A549 (cell line): ENCODE data around the gene MAP4K2. TPM values are rescaled to one million over a fixed set of nuclear protein-coding genes. Genes with fewer than 3 reads are reported as not detected.

Source experiments
- ATAC-seq, 2 experiments: fragments of 200-7000 bp in 1 of 2; fragments of >200 bp in 1 of 2; cut with Nextera tagmentation in 1 of 2; cut with Tn5 transposase in 1 of 2; 3 replicates each; pipeline versions ENCODE4 v1.8.0 to v1.9.1; 2018 to 2020; ENCODE audit warnings: mild to moderate bottlenecking in 1 of 2, moderate library complexity in 1 of 2
- CTCF ChIA-PET: fragments of 300-600 bp; sonication (Branson Sonifier 250); formaldehyde crosslinking; extraction: SDS; loops from one replicate; lab custom pipeline; 2021; ENCODE audit warnings: antibody characterized with exemption, inconsistent platforms; lab: Yijun Ruan, JAX
- POLR2A ChIA-PET: fragments of 350-600 bp; formaldehyde crosslinking; extraction: SDS; loops from one replicate; lab custom pipeline; 2021; ENCODE audit warnings: antibody characterized with exemption, inconsistent platforms; lab: Yijun Ruan, JAX
- DNase-seq, 2 experiments: peaks; one replicate each; pipeline versions ENCODE4 v3.0.0 to v3.0.0-alpha.2; 2011 to 2016; ENCODE audit warnings: low read depth in 1 of 2, low spot score in 1 of 2
- FAIRE-seq: peaks from 2 replicates; lab custom pipeline; 2011; peaks lifted over from hg19 to GRCh38; lab: Jason Lieb, UNC
- H3K27ac ChIP-seq, 2 experiments: fragments of >200 bp; sonication (Bioruptor Twin); formaldehyde crosslinking; 3 replicates each; pipeline ENCODE4 v1.5.1; 2016 to 2017
- H3K4me1 ChIP-seq: fragments of >200 bp; sonication (Bioruptor Twin); formaldehyde crosslinking; 3 replicates; pipeline ENCODE4 v1.6.1; 2016
- H3K4me2 ChIP-seq: fragments of >200 bp; sonication (Bioruptor Twin); formaldehyde crosslinking; 3 replicates; pipeline ENCODE4 v1.6.1; 2016
- H3K4me3 ChIP-seq: fragments of >200 bp; sonication (Bioruptor Twin); formaldehyde crosslinking; 3 replicates; pipeline ENCODE4 v1.5.1; 2016
- H3K9me3 ChIP-seq: fragments of >200 bp; sonication (Bioruptor Twin); formaldehyde crosslinking; 3 replicates; pipeline ENCODE4 v1.6.1; 2016
- ATOH8 ChIP-seq: fragments of 250-450 bp; sonication (Bioruptor Pico); IDR thresholded peaks from 2 replicates; pipeline ENCODE4 v1.5.0; 2020; ENCODE audit warnings: low read depth, mild to moderate bottlenecking, moderate library complexity
- BHLHE40 ChIP-seq: IDR thresholded peaks from 2 replicates; pipeline ENCODE4 v1.6.1; 2012; ENCODE audit warnings: low read depth, low read length, inconsistent platforms
- CEBPB ChIP-seq, 2 experiments: fragments of >200 bp in 1 of 2; sonication (Bioruptor Twin) in 1 of 2; formaldehyde crosslinking in 1 of 2; IDR thresholded peaks; 2 replicates each; pipeline ENCODE4 v1.6.1; 2012 to 2016
- CHD4 ChIP-seq: fragments of 200-600 bp; sonication (generic); IDR thresholded peaks from 2 replicates; pipeline ENCODE4 v1.6.1; 2016; ENCODE audit warnings: antibody characterized with exemption, mild to moderate bottlenecking, borderline replicate concordance
- CTCF ChIP-seq: fragments of >200 bp; sonication (Bioruptor Twin); formaldehyde crosslinking; IDR thresholded peaks from 3 replicates; pipeline ENCODE4 v1.5.1; 2016
- E2F6 ChIP-seq: IDR thresholded peaks from 2 replicates; pipeline ENCODE4 v1.6.1; 2012; ENCODE audit warnings: low read depth, borderline replicate concordance
- EHF ChIP-seq: fragments of 250-450 bp; sonication (Bioruptor Pico); IDR thresholded peaks from 2 replicates; pipeline ENCODE4 v1.5.0; 2020; ENCODE audit warnings: mild to moderate bottlenecking
- ESRRA ChIP-seq: fragments of 150-350 bp; IDR thresholded peaks from 2 replicates; pipeline ENCODE4 v1.6.1; 2014; ENCODE audit warnings: mild to moderate bottlenecking, low read length, borderline replicate concordance
- FOSB ChIP-seq: fragments of 250-450 bp; sonication (Bioruptor Pico); IDR thresholded peaks from 2 replicates; pipeline ENCODE4 v1.5.0; 2020; ENCODE audit warnings: mild to moderate bottlenecking, moderate library complexity
- GATA3 ChIP-seq: IDR thresholded peaks from 2 replicates; pipeline ENCODE4 v1.6.1; 2012; ENCODE audit warnings: borderline replicate concordance
- HMGXB4 ChIP-seq: fragments of 250-450 bp; sonication (Bioruptor Pico); IDR thresholded peaks from 2 replicates; pipeline ENCODE4 v1.5.0; 2021; ENCODE audit warnings: mild to moderate bottlenecking, moderate library complexity, borderline replicate concordance
- HOXB13 ChIP-seq: fragments of 250-450 bp; sonication (Bioruptor Pico); IDR thresholded peaks from 2 replicates; pipeline ENCODE4 v1.5.0; 2020; ENCODE audit warnings: low read depth, mild to moderate bottlenecking, moderate library complexity
- JUNB ChIP-seq: fragments of >200 bp; sonication (Bioruptor Twin); formaldehyde crosslinking; IDR thresholded peaks from 2 replicates; pipeline ENCODE4 v1.6.1; 2016
- KDM1A ChIP-seq: fragments of 200-600 bp; sonication (generic); IDR thresholded peaks from 2 replicates; pipeline ENCODE4 v1.6.1; 2016; ENCODE audit warnings: low read depth, mild to moderate bottlenecking
- KDM5A ChIP-seq: fragments of 200-600 bp; sonication (generic); IDR thresholded peaks from 2 replicates; pipeline ENCODE4 v1.6.1; 2016; ENCODE audit warnings: antibody characterized with exemption, mild to moderate bottlenecking
- MAFK ChIP-seq: fragments of 450-650 bp; IDR thresholded peaks from 2 replicates; pipeline ENCODE4 v1.6.1; 2014; ENCODE audit not compliant: partially characterized antibody
- MAX ChIP-seq: IDR thresholded peaks from 2 replicates; pipeline ENCODE4 v1.6.1; 2012
- MYC ChIP-seq: IDR thresholded peaks from 2 replicates; pipeline ENCODE4 v1.6.1; 2012; ENCODE audit warnings: mild to moderate bottlenecking, inconsistent platforms, low read length, improper control_type of control experiment, borderline replicate concordance
- POLR2AphosphoS2 ChIP-seq: conservative IDR thresholded peaks from 2 replicates; pipeline ENCODE4 v1.6.1; 2012; ENCODE audit warnings: low read length, improper control_type of control experiment, inconsistent platforms
- RAD21 ChIP-seq, 2 experiments: fragments of >200 bp in 1 of 2; sonication (Bioruptor Twin) in 1 of 2; formaldehyde crosslinking in 1 of 2; IDR thresholded peaks in 1 of 2; conservative IDR thresholded peaks in 1 of 2; 2 replicates in 1 of 2; 3 replicates in 1 of 2; pipeline ENCODE4 v1.6.1; 2012 to 2018; ENCODE audit warnings: inconsistent platforms in 1 of 2
- RCOR1 ChIP-seq: fragments of 150-350 bp; IDR thresholded peaks from 2 replicates; pipeline ENCODE4 v1.6.1; 2014; ENCODE audit warnings: antibody characterized with exemption, low read length, low read depth
- SMC3 ChIP-seq: fragments of >200 bp; sonication (Bioruptor Twin); formaldehyde crosslinking; IDR thresholded peaks from 3 replicates; pipeline ENCODE4 v1.6.1; 2018; ENCODE audit warnings: inconsistent platforms
- TFCP2L1 ChIP-seq: fragments of 250-450 bp; sonication (Bioruptor Pico); IDR thresholded peaks from 2 replicates; pipeline ENCODE4 v1.5.0; 2021; ENCODE audit warnings: mild to moderate bottlenecking
- ZC3H11A ChIP-seq: fragments of 450-650 bp; IDR thresholded peaks from 2 replicates; pipeline ENCODE4 v1.6.1; 2014; ENCODE audit warnings: antibody characterized with exemption, mild to moderate bottlenecking
- ZNF302 ChIP-seq: fragments of 250-450 bp; sonication (Bioruptor Pico); IDR thresholded peaks from 2 replicates; pipeline ENCODE4 v1.9.0; 2021; ENCODE audit warnings: inconsistent platforms, mild to moderate bottlenecking, moderate library complexity
- ZSCAN20 ChIP-seq: fragments of 250-450 bp; sonication (Bioruptor Pico); IDR thresholded peaks from 2 replicates; pipeline ENCODE4 v1.8.0; 2022; ENCODE audit warnings: mild to moderate bottlenecking, moderate library complexity
- WGBS: methylation state at CpG from one replicate; pipeline ENCODE4 v1.1.6; 2017; ENCODE audit errors: missing lambda C conversion rate; 5-methylcytosine and 5-hydroxymethylcytosine counted together
- polyA plus RNA-seq, 4 experiments: library from polyadenylated mRNA; depleted of rRNA in 3 of 4; stranded (reverse); fragments of >200 nt; fragmentation: RNase III in 1 of 4; extraction: RNeasy Plus Mini Kit Qiagen cat#74134 plus additional on column Dnase treatment in 1 of 4; gene quantifications; 2 replicates in 3 of 4; 3 replicates in 1 of 4; pipeline ENCODE4 v1.2.3, GENCODE V29; 2011 to 2017

MAP4K2 gene
- polyA plus RNA-seq, 2 of the 4 experiments (the other 2 are of a cell fraction) = 9.4 to 9.9 TPM

GRCh38 chr11:64744544-64745188 lies 58.3 kb downstream of the MAP4K2 start:
- WGBS = 0% methylated on average over 1 of the region's 89 CpGs
- Histone ChIP-seq H3K27ac (peak overlapping the region; percentile 61 to 84; a peak in 5 of 6 replicates), H3K4me2 (peak overlapping the region; percentile 99), H3K4me1 (peaks cover 28% of the 10 kb centered on the region), H3K9me3 (no peaks in the 10 kb centered on the region), H3K4me3 (peak overlapping the region; percentile 61)
- no peak for ATAC-seq
- POLR2A ChIA-PET = interaction anchor here (0.5 kb wide), 1 partner anchor 427 kb away, joined by 3 read pairs; the partner anchor contains the start of gene TRMT112
- no peak for FAIRE-seq
- no peak for TF ChIP-seq CEBPB (IDR thresholded peaks at IDR 0.05)
- no peak for TF ChIP-seq JUNB
- TF ChIP-seq RAD21 (conservative IDR thresholded peaks at IDR 0.05 in 1 of 2, IDR thresholded peaks at IDR 0.05 in 1 of 2) = no peak
- TF ChIP-seq EHF (CRISPR knock-in tag) = no peak
- TF ChIP-seq MYC = no peak
- TF ChIP-seq GATA3 = no peak
- CTCF ChIA-PET = interaction anchor here (0.7 to 7.2 kb wide), 16 partner anchors 12 to 390 kb away, joined by 3 to 104 read pairs (median 6); partner anchors contain the start of gene PYGM
- no peak for DNase-seq

- Histone ChIP-seq H3K27ac (peak within 1 kb of the TSS; percentile 62 to 84; a peak in 5 of 6 replicates), H3K4me2 (peak within 1 kb of the TSS; percentile 99), H3K4me1 (peaks cover 28% of the 10 kb centered on the region), H3K9me3 (no peaks in the 10 kb centered on the region), H3K4me3 (peak within 1 kb of the TSS; percentile 61)
- 2% methylated on average over 41 of the region's 57 CpGs for WGBS
- ChIA-PET POLR2A (no interaction called here), CTCF (interaction anchor here (0.7 to 7.2 kb wide), 29 partner anchors 13 to 439 kb away, joined by 3 to 104 read pairs (median 4); partner anchors contain the start of gene PYGM)
- TF ChIP-seq MAX (peak; percentile 26; the same call in 1 of the 2 replicates), ATOH8 (no peak), BHLHE40 (no peak), TFCP2L1 (CRISPR knock-in tag) (no peak), HMGXB4 (CRISPR knock-in tag) (peak; percentile 45; the same call in 1 of the 2 replicates), KDM5A (no peak), KDM1A (peak; percentile 68), HOXB13 (CRISPR knock-in tag) (no peak), ESRRA (peak; percentile 83; the same call in 1 of the 2 replicates), ZNF302 (CRISPR knock-in tag) (no peak), CTCF (peak; percentile 67), SMC3 (no peak), E2F6 (no peak), GATA3 (no peak), ZC3H11A (no peak), POLR2AphosphoS2 (no peak), CHD4 (0 out of 2 replicates have a peak, but pooled peaks have one; percentile 31), RAD21 (conservative IDR thresholded peaks at IDR 0.05 in 1 of 2, IDR thresholded peaks at IDR 0.05 in 1 of 2) (peak; percentile 27 to 43; a peak in 1 of 5 replicates), MAFK (no peak), FOSB (no peak), RCOR1 (no peak), ZSCAN20 (CRISPR knock-in tag) (no peak)
- peak; percentile 42 to 73 for ATAC-seq
- DNase-seq = peak; percentile 75 to 76
- FAIRE-seq = no peak
These were observed 59.1 kb downstream of the MAP4K2 start, which contains the start of gene RASGRP2 for GRCh38 chr11:64743591-64744543. RASGRP2 (minus strand) TSS chr11:64744142; CDS start chr11:64742866, 1,276 bp downstream.
